ENCODE data around the gene CSMD2. TPM values are rescaled to one million over a fixed set of nuclear protein-coding genes. Genes with fewer than 3 reads are reported as not detected.

The CSMD2 gene
- total RNA-seq, 2 donors from 2014 or later, result 0.62 to 2.8 TPM

- Mint-ChIP-seq H3K27ac (no peak overlapping the region), H3K27me3 (ENCODE audit: insufficient read depth) (peaks cover 2% of the 10 kb centered on the region), H3K4me3 (no peak overlapping the region), H3K36me3 (ENCODE audit: low read depth) (no peaks in the 10 kb centered on the region), H3K4me1 (no peaks in the 10 kb centered on the region), H3K9me3 (peaks cover 36% of the 10 kb centered on the region)
- H3K27ac ChIP-seq (ENCODE audit: low read depth, low read length), result no peak overlapping the region
- H3K4me3 ChIP-seq (ENCODE audit: low read length), result no peak overlapping the region
- WGBS, 2 experiments (ENCODE audit: insufficient coverage in 1 of 2, insufficient read length in 1 of 2), result 91 to 94% methylated on average over 3 of the region's 3 CpGs
- H3K36me3 ChIP-seq (ENCODE audit: control insufficient read depth, insufficient read depth, low read length), result no peaks in the 10 kb centered on the region
- no peak for TF ChIP-seq CTCF (conservative IDR thresholded peaks at IDR 0.05)
- no peak for DNase-seq
- no peaks in the 10 kb centered on the region for H3K27me3 ChIP-seq (ENCODE audit: control insufficient read depth, insufficient read depth, low read length, poor library complexity, severe bottlenecking)
- H3K9me3 ChIP-seq (ENCODE audit: control insufficient read depth, low read length), result peaks cover 16% of the 10 kb centered on the region
- no peaks in the 10 kb centered on the region for H3K4me1 ChIP-seq (ENCODE audit: control insufficient read depth, insufficient read depth, low read length)
- no peak overlapping the region for H3K9ac ChIP-seq (ENCODE audit: extremely low read depth, low read length, poor library complexity, severe bottlenecking)
Observed at GRCh38 chr1:33547576-33547975, 617.5 kb downstream of the CSMD2 start.

GRCh38 chr1:33541966-33542365 is 623.1 kb downstream of the CSMD2 start:
- Mint-ChIP-seq H3K4me1 (no peaks in the 10 kb centered on the region), H3K4me3 (no peak overlapping the region), H3K9me3 (no peaks in the 10 kb centered on the region), H3K36me3 (ENCODE audit: low read depth) (no peaks in the 10 kb centered on the region), H3K27ac (no peak overlapping the region), H3K27me3 (ENCODE audit: insufficient read depth) (no peaks in the 10 kb centered on the region)
- Histone ChIP-seq H3K27ac (ENCODE audit: low read depth, low read length) (no peak overlapping the region), H3K9ac (ENCODE audit: extremely low read depth, low read length, poor library complexity, severe bottlenecking) (no peak overlapping the region), H3K27me3 (ENCODE audit: control insufficient read depth, insufficient read depth, low read length, poor library complexity, severe bottlenecking) (no peaks in the 10 kb centered on the region), H3K4me1 (ENCODE audit: control insufficient read depth, insufficient read depth, low read length) (no peaks in the 10 kb centered on the region), H3K9me3 (ENCODE audit: control insufficient read depth, low read length) (no peaks in the 10 kb centered on the region), H3K4me3 (ENCODE audit: low read length) (no peak overlapping the region), H3K36me3 (ENCODE audit: control insufficient read depth, insufficient read depth, low read length) (no peaks in the 10 kb centered on the region)
- no peak for DNase-seq
- 92 to 100% methylated on average over 1 to 6 of the region's 6 CpGs for WGBS, 2 experiments (ENCODE audit: insufficient coverage in 1 of 2, insufficient read length in 1 of 2)
- no peak for TF ChIP-seq CTCF (conservative IDR thresholded peaks at IDR 0.05)

- no peaks in the 10 kb centered on the region for H3K4me1 Mint-ChIP-seq
- WGBS, 2 experiments (ENCODE audit: insufficient coverage in 1 of 2, insufficient read length in 1 of 2), result 98 to 100% methylated on average over 4 of the region's 5 CpGs
Observed at GRCh38 chr1:33537885-33538284, 627.1 kb downstream of the CSMD2 start.

More at GRCh38 chr1:33537885-33538284, 627.1 kb downstream of the CSMD2 start:
- Histone ChIP-seq H3K4me3 (ENCODE audit: low read length) (no peak overlapping the region), H3K4me1 (ENCODE audit: control insufficient read depth, insufficient read depth, low read length) (no peaks in the 10 kb centered on the region), H3K36me3 (ENCODE audit: control insufficient read depth, insufficient read depth, low read length) (no peaks in the 10 kb centered on the region), H3K9ac (ENCODE audit: extremely low read depth, low read length, poor library complexity, severe bottlenecking) (no peak overlapping the region), H3K27me3 (ENCODE audit: control insufficient read depth, insufficient read depth, low read length, poor library complexity, severe bottlenecking) (no peaks in the 10 kb centered on the region), H3K27ac (ENCODE audit: low read depth, low read length) (no peak overlapping the region), H3K9me3 (ENCODE audit: control insufficient read depth, low read length) (no peaks in the 10 kb centered on the region)
- peaks cover 8% of the 10 kb centered on the region for H3K27me3 Mint-ChIP-seq (ENCODE audit: insufficient read depth)
- no peak overlapping the region for H3K27ac Mint-ChIP-seq
- TF ChIP-seq CTCF (conservative IDR thresholded peaks at IDR 0.05), result no peak
- no peak overlapping the region for H3K4me3 Mint-ChIP-seq
- H3K36me3 Mint-ChIP-seq (ENCODE audit: low read depth), result no peaks in the 10 kb centered on the region
- no peaks in the 10 kb centered on the region for H3K9me3 Mint-ChIP-seq
- no peak for DNase-seq
